HG02588 (cell line): ENCODE results near the gene SLC25A40.
"Not testable (repeated sequence)": the region's sequence is repeated elsewhere in the genome, so short reads cannot be mapped to it uniquely, and the experiment has no call there.

Experiments used
- ATAC-seq: cut with Tn5 transposase; IDR thresholded peaks from one replicate; pipeline ENCODE4 v1.9.1; 2021; ENCODE audit warnings: mild to moderate bottlenecking, moderate library complexity; ENCODE audit not compliant: unreplicated experiment

SLC25A40 gene

GRCh38 chr7:87873328-87873727 lies 2.8 kb downstream of the SLC25A40 start:
- not testable (repeated sequence) for ATAC-seq

- no peak for ATAC-seq
Observed at GRCh38 chr7:87872346-87872745, 3.8 kb downstream of the SLC25A40 start.

GRCh38 chr7:87870471-87870870 lies 5.7 kb downstream of the SLC25A40 start:
- no peak for ATAC-seq

GRCh38 chr7:87866533-87866932 lies 9.6 kb downstream of the SLC25A40 start:
- ATAC-seq = not testable (repeated sequence)

DNA sequence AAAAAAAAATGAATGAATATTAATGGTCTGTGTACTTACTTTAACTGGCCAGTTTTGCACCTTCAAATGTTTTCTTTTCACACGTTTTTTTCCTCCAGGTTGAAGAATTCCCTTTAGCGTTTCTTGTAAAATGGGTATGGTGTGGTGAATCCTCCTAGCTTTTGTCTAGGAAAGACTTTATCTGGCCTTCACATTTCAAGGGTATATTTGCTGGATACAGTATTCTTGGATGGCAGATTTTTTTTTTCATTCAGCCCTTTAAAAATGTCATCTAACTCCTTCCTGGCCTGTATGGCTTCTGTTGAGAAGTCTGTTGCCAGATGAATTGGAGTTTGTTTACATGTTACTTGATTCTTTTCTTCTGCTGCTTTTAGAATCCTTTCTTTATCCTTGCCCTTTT lies 10.1 kb downstream of the SLC25A40 start:
- ATAC-seq = no peak

DNA sequence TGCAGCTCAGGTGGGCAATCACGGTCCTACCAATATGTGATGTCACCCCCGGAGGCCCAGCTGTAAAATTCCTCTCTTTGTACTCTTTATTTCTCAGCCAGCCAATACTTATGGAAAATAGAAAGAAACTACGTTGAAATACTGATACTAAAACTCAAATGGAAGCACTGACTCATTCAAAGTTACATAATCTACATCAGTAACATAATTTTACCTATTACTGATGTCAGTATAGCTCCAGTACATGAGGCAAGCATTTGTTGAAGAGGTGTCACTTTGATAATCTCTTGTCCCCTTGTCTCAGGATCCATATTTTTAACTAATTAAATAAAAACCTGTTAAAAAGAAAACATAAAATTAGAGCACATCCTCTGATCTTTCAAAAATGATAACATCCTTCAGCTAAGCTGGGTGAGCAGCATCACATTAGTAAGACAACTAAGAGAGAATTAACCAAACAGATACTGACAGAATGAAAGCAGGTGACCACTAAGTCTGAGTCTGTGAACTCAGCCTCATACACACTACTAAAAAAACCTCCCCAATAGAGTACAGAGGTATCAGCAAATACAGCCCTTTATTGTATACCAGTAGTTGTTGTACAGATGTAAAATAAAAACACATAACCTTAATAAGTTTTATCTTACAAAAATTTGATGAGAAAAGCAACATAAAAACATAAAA lies 17.6 kb downstream of the SLC25A40 start:
- ATAC-seq = no peak

GRCh38 chr7:87853237-87853864 lies 22.8 kb downstream of the SLC25A40 start:
- no peak for ATAC-seq

DNA sequence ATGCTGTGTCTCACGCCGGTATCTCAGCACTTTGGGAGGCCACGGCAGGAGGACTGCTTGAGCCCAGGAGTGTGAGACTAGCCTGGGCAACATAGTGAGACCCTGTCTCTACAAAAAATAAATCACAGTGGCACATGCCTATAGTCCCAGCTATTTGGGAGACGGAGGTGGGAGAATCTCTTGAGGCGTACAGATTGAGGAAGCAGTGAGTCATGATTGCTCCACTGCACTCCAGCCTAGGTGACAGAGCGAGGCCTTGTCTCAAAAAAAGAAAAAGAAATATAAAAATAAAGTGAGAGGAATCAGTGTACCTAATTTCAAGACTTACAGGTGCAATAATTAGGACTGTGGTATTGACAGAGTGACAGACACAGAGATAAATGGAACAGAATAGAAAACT lies 23.9 kb downstream of the SLC25A40 start:
- ATAC-seq = no peak

- no peak for ATAC-seq
Observed at GRCh38 chr7:87850836-87851593, 25.1 kb downstream of the SLC25A40 start.

- ATAC-seq = no peak
Observed at GRCh38 chr7:87837597-87837996, 38.6 kb downstream of the SLC25A40 start.

GRCh38 chr7:87833130-87833529 lies 43.0 kb downstream of the SLC25A40 start:
- ATAC-seq = no peak

GRCh38 chr7:87831097-87831496 lies 45.1 kb downstream of the SLC25A40 start:
- no peak for ATAC-seq

- not testable (repeated sequence) for ATAC-seq
Observed at GRCh38 chr7:87828383-87828782, 47.8 kb downstream of the SLC25A40 start.

DNA sequence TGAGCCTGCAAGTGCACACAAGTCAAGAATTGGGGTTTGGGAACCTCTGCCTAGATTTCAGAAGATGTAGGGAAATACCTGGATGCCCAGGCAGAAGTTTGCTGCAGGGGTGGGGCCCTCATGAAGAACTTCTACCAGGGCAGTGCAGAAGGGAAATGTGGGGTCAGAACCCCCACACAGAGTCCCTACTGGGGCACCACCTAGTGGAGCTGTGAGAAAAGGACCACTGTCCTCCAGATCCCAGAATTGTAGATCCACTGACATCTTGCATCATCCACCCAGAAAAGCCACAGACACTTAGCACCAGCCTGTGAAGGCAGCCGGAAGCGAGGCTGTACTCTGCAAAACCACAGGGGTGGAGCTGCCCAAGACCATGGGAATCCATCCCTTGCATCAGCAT lies 50.8 kb downstream of the SLC25A40 start:
- not testable (repeated sequence) for ATAC-seq

- not testable (repeated sequence) for ATAC-seq
Observed at GRCh38 chr7:87822056-87822455, 54.1 kb downstream of the SLC25A40 start.

GRCh38 chr7:87818336-87818735 lies 57.8 kb downstream of the SLC25A40 start:
- ATAC-seq = no peak

GRCh38 chr7:87816389-87816788 lies 59.8 kb downstream of the SLC25A40 start:
- no peak for ATAC-seq

DNA sequence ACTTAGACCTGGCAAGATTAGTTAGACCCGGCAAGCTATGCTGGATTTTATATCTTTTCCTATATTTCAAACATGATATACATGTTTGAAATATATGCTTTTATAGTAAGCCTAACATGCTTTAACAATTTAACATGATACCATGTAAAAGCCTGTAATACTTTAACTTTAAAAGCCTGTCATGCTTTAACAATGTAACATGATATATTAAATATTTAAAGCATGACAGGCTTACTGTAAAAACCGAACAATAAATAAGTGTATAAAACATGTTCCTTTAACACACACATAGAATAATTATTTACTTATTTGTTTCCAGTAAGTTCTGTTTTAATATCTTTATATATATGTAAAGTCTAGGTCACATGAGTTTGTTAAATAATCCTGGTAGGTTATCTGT lies 65.4 kb downstream of the SLC25A40 start:
- ATAC-seq = no peak

DNA sequence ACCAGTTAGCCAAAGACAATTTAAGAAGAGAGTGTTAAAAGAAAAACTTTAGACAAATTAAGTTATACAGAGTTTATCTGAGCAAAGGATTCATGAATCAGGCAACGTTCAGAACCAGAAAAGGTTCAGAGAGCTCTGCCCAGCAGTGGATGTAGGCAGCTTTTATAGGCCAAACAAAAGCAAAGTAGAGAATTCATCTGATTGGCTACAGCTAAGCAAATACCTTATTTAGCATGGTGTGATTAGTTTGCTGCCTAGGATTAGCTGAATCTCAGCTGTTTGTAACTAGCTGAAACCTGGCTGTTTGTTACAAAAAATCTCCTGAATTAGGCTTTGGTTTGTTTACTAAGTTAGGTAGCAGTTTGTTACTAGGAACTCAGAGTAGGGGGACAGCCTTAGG lies 66.0 kb downstream of the SLC25A40 start:
- no peak for ATAC-seq

- no peak for ATAC-seq
Observed at GRCh38 chr7:87806150-87806549, 70.0 kb downstream of the SLC25A40 start.

DNA sequence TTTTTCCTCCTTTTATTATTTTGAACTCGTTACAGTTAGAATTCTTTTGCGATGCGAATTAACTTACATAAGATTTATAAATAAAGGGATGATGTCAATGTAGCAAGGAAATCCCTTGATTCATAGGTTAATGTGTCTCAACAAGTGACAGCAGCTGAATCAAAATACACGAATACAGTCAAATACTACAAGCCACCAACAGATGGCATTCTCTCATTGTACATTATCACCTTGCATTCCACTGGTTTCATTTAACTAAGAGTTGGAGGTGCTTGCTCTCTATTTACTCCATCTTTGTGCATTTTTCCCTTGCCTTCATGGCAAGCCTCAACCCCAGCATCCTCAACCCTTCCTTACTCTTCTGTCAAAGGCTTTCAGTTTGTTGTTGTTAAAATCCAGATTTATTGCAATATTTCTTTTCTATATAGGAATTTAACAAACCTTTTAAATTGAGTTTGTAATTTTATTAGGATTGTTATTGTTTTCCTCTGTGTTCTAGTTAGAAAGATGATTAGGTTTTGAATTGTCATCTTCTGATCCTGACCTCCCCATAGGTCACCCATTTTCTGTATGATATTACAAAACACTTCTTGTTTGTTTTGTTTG lies 78.3 kb downstream of the SLC25A40 start:
- peak; percentile 81 for ATAC-seq

GRCh38 chr7:87797395-87797794 lies 78.8 kb downstream of the SLC25A40 start:
- no peak for ATAC-seq
